ENCODE data around the gene GRM3.
"Not testable (repeated sequence)": the region's sequence is repeated elsewhere in the genome, so short reads cannot be mapped to it uniquely, and the experiment has no call there.

Gene GRM3

GRCh38 chr7:86643561-86644281 is at the start of gene GRM3:
Gene GRM3, plus strand, starts transcription at chr7:86643909. Its CDS starts 121,237 bp downstream, at chr7:86765146.
- no peak within 1 kb of the TSS for H3K27ac ChIP-seq (ENCODE audit: low read depth, low read length)
- peaks cover 11% of the 10 kb centered on the region for H3K4me1 ChIP-seq (ENCODE audit: insufficient read depth, low read length)
- H3K36me3 ChIP-seq (ENCODE audit: insufficient read depth, low read length) = no peaks in the 10 kb centered on the region
- no peak within 1 kb of the TSS for H3K9ac ChIP-seq (ENCODE audit: low read length)
- peaks cover 7 to 21% of the 10 kb centered on the region in 2 donors for H3K27me3 ChIP-seq (ENCODE audit: control insufficient read depth in 1 of 2, insufficient read depth in 2 of 2, low read length in 2 of 2)
- H3K9me3 ChIP-seq (ENCODE audit: low read length) = no peaks in the 10 kb centered on the region
- H3K4me3 ChIP-seq (ENCODE audit: low read depth in 1 of 2, low read length in 2 of 2) = peak within 1 kb of the TSS; percentile 15 to 39

GRCh38 chr7:86598311-86598710 is 45.4 kb upstream of the GRM3 start:
- no peak overlapping the region for H3K27ac ChIP-seq (ENCODE audit: low read depth, low read length)
- H3K9ac ChIP-seq (ENCODE audit: low read length) = no peak overlapping the region
- no peaks in the 10 kb centered on the region for H3K9me3 ChIP-seq (ENCODE audit: low read length)
- no peaks in the 10 kb centered on the region for H3K36me3 ChIP-seq (ENCODE audit: insufficient read depth, low read length)
- H3K4me3 ChIP-seq (ENCODE audit: low read depth in 1 of 2, low read length in 2 of 2) = no peak overlapping the region
- no peaks in the 10 kb centered on the region for H3K27me3 ChIP-seq (ENCODE audit: control insufficient read depth in 1 of 2, insufficient read depth in 2 of 2, low read length in 2 of 2)
- no peaks in the 10 kb centered on the region for H3K4me1 ChIP-seq (ENCODE audit: insufficient read depth, low read length)

- no peak overlapping the region for H3K9ac ChIP-seq (ENCODE audit: low read length)
- H3K36me3 ChIP-seq (ENCODE audit: insufficient read depth, low read length) = no peaks in the 10 kb centered on the region
- H3K9me3 ChIP-seq (ENCODE audit: low read length) = no peaks in the 10 kb centered on the region
- H3K27ac ChIP-seq (ENCODE audit: low read depth, low read length) = no peak overlapping the region
- H3K27me3 ChIP-seq (ENCODE audit: control insufficient read depth in 1 of 2, insufficient read depth in 2 of 2, low read length in 2 of 2) = no peaks in the 10 kb centered on the region
- H3K4me3 ChIP-seq (ENCODE audit: low read depth in 1 of 2, low read length in 2 of 2) = no peak overlapping the region
- H3K4me1 ChIP-seq (ENCODE audit: insufficient read depth, low read length) = no peaks in the 10 kb centered on the region
Measured at GRCh38 chr7:86598721-86599120, 45.0 kb upstream of the GRM3 start.

- no peak overlapping the region for H3K27ac ChIP-seq (ENCODE audit: low read depth, low read length)
Measured at GRCh38 chr7:86600506-86601290, 43.0 kb upstream of the GRM3 start.

GRCh38 chr7:86615711-86616110 is 28.0 kb upstream of the GRM3 start:
- not testable (repeated sequence) for H3K9me3 ChIP-seq (ENCODE audit: low read length); H3K27me3 ChIP-seq (ENCODE audit: control insufficient read depth in 1 of 2, insufficient read depth in 2 of 2, low read length in 2 of 2); H3K27ac ChIP-seq (ENCODE audit: low read depth, low read length); H3K4me1 ChIP-seq (ENCODE audit: insufficient read depth, low read length); H3K9ac ChIP-seq (ENCODE audit: low read length); H3K36me3 ChIP-seq (ENCODE audit: insufficient read depth, low read length); H3K4me3 ChIP-seq (ENCODE audit: low read depth in 1 of 2, low read length in 2 of 2)

More at GRCh38 chr7:86600506-86601290, 43.0 kb upstream of the GRM3 start:
- H3K9ac ChIP-seq (ENCODE audit: low read length) = no peak overlapping the region
- no peaks in the 10 kb centered on the region for H3K27me3 ChIP-seq (ENCODE audit: control insufficient read depth in 1 of 2, insufficient read depth in 2 of 2, low read length in 2 of 2)
- H3K36me3 ChIP-seq (ENCODE audit: insufficient read depth, low read length) = no peaks in the 10 kb centered on the region
- H3K4me1 ChIP-seq (ENCODE audit: insufficient read depth, low read length) = no peaks in the 10 kb centered on the region
- H3K9me3 ChIP-seq (ENCODE audit: low read length) = no peaks in the 10 kb centered on the region
- no peak overlapping the region for H3K4me3 ChIP-seq (ENCODE audit: low read depth in 1 of 2, low read length in 2 of 2)

- Histone ChIP-seq H3K9ac (ENCODE audit: low read length) (no peak overlapping the region), H3K36me3 (ENCODE audit: insufficient read depth, low read length) (no peaks in the 10 kb centered on the region), H3K27ac (ENCODE audit: low read depth, low read length) (no peak overlapping the region), H3K27me3 (ENCODE audit: control insufficient read depth in 1 of 2, insufficient read depth in 2 of 2, low read length in 2 of 2) (peaks cover 7 to 21% of the 10 kb centered on the region in 2 donors), H3K9me3 (ENCODE audit: low read length) (no peaks in the 10 kb centered on the region), H3K4me1 (ENCODE audit: insufficient read depth, low read length) (peaks cover 11% of the 10 kb centered on the region), H3K4me3 (ENCODE audit: low read depth in 1 of 2, low read length in 2 of 2) (peak overlapping the region; percentile 15 to 39)
Measured at GRCh38 chr7:86644282-86645224, 844 bp downstream of the GRM3 start.

- Histone ChIP-seq H3K36me3 (ENCODE audit: insufficient read depth, low read length) (no peaks in the 10 kb centered on the region), H3K4me3 (ENCODE audit: low read depth in 1 of 2, low read length in 2 of 2) (peak overlapping the region in 1 of 2 donors; percentile 39), H3K27me3 (ENCODE audit: control insufficient read depth in 1 of 2, insufficient read depth in 2 of 2, low read length in 2 of 2) (peaks cover 7 to 21% of the 10 kb centered on the region in 2 donors), H3K9ac (ENCODE audit: low read length) (no peak overlapping the region), H3K27ac (ENCODE audit: low read depth, low read length) (no peak overlapping the region), H3K9me3 (ENCODE audit: low read length) (no peaks in the 10 kb centered on the region), H3K4me1 (ENCODE audit: insufficient read depth, low read length) (peaks cover 11% of the 10 kb centered on the region)
Measured at GRCh38 chr7:86645225-86645608, 1.5 kb downstream of the GRM3 start.

- Histone ChIP-seq H3K9me3 (ENCODE audit: low read length) (no peaks in the 10 kb centered on the region), H3K9ac (ENCODE audit: low read length) (no peak overlapping the region), H3K27me3 (ENCODE audit: control insufficient read depth in 1 of 2, insufficient read depth in 2 of 2, low read length in 2 of 2) (peaks cover 7 to 21% of the 10 kb centered on the region in 2 donors), H3K27ac (ENCODE audit: low read depth, low read length) (no peak overlapping the region), H3K36me3 (ENCODE audit: insufficient read depth, low read length) (no peaks in the 10 kb centered on the region), H3K4me1 (ENCODE audit: insufficient read depth, low read length) (peaks cover 11% of the 10 kb centered on the region), H3K4me3 (ENCODE audit: low read depth in 1 of 2, low read length in 2 of 2) (no peak overlapping the region)
Measured at GRCh38 chr7:86645676-86646276, 2.1 kb downstream of the GRM3 start.

- no peak overlapping the region for H3K4me3 ChIP-seq (ENCODE audit: low read depth in 1 of 2, low read length in 2 of 2)
- no peak overlapping the region for H3K9ac ChIP-seq (ENCODE audit: low read length)
- H3K27ac ChIP-seq (ENCODE audit: low read depth, low read length) = no peak overlapping the region
Measured at GRCh38 chr7:86647385-86648094, 3.8 kb downstream of the GRM3 start.

GRCh38 chr7:86648169-86648568 is 4.5 kb downstream of the GRM3 start:
- H3K27ac ChIP-seq (ENCODE audit: low read depth, low read length) = no peak overlapping the region
- no peak overlapping the region for H3K9ac ChIP-seq (ENCODE audit: low read length)
- no peak overlapping the region for H3K4me3 ChIP-seq (ENCODE audit: low read depth in 1 of 2, low read length in 2 of 2)

More at GRCh38 chr7:86647385-86648094, 3.8 kb downstream of the GRM3 start:
- no peaks in the 10 kb centered on the region for H3K9me3 ChIP-seq (ENCODE audit: low read length)
- peaks cover 11% of the 10 kb centered on the region for H3K4me1 ChIP-seq (ENCODE audit: insufficient read depth, low read length)
- H3K27me3 ChIP-seq (ENCODE audit: control insufficient read depth in 1 of 2, insufficient read depth in 2 of 2, low read length in 2 of 2) = peaks cover 7 to 21% of the 10 kb centered on the region in 2 donors
- H3K36me3 ChIP-seq (ENCODE audit: insufficient read depth, low read length) = no peaks in the 10 kb centered on the region

More at GRCh38 chr7:86648169-86648568, 4.5 kb downstream of the GRM3 start:
- H3K36me3 ChIP-seq (ENCODE audit: insufficient read depth, low read length) = no peaks in the 10 kb centered on the region
- H3K4me1 ChIP-seq (ENCODE audit: insufficient read depth, low read length) = peaks cover 11% of the 10 kb centered on the region
- no peaks in the 10 kb centered on the region for H3K9me3 ChIP-seq (ENCODE audit: low read length)
- peaks cover 7 to 21% of the 10 kb centered on the region in 2 donors for H3K27me3 ChIP-seq (ENCODE audit: control insufficient read depth in 1 of 2, insufficient read depth in 2 of 2, low read length in 2 of 2)
